CD4-positive, alpha-beta T cell treated with Interleukin-15 for 1 hour (primary cell): ENCODE data around the gene GRID2IP.

ENCODE experiments used
- DNase-seq: peaks from one replicate; pipeline ENCODE4 v3.0.0-alpha.2; 2020

The GRID2IP gene

GRCh38 chr7:6559896-6560295 is 8.6 kb upstream of the GRID2IP start:
- DNase-seq, result no peak

- no peak for DNase-seq
These were observed 7.6 kb upstream of the GRID2IP start for GRCh38 chr7:6558837-6559236.

GRCh38 chr7:6556196-6556595 is 4.9 kb upstream of the GRID2IP start:
- DNase-seq, result no peak

DNA sequence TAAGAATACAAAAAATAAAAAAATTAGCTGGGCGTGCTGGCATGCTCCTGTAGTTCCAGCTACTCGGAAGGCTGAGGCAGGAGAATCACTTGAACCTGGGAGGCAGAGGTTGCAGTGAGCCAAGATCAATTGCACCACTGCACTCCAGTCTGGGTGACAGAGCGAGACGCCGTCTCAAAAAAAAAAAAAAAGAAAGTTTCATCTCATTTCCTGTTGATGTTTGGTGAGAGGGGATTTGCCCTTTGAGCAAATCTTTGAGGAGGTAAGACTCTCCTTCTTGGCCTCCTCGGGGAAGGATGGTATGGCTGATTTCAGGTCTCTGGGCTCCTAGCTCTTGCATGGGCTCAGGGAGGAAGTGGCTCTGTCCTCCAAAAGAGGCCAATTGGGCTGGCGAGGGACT is 3.6 kb upstream of the GRID2IP start:
- no peak for DNase-seq

GRCh38 chr7:6553448-6554044 is 2.3 kb upstream of the GRID2IP start:
- no peak for DNase-seq

- DNase-seq, result no peak
These were observed 3.9 kb downstream of the GRID2IP start for GRCh38 chr7:6547400-6547799.

DNA sequence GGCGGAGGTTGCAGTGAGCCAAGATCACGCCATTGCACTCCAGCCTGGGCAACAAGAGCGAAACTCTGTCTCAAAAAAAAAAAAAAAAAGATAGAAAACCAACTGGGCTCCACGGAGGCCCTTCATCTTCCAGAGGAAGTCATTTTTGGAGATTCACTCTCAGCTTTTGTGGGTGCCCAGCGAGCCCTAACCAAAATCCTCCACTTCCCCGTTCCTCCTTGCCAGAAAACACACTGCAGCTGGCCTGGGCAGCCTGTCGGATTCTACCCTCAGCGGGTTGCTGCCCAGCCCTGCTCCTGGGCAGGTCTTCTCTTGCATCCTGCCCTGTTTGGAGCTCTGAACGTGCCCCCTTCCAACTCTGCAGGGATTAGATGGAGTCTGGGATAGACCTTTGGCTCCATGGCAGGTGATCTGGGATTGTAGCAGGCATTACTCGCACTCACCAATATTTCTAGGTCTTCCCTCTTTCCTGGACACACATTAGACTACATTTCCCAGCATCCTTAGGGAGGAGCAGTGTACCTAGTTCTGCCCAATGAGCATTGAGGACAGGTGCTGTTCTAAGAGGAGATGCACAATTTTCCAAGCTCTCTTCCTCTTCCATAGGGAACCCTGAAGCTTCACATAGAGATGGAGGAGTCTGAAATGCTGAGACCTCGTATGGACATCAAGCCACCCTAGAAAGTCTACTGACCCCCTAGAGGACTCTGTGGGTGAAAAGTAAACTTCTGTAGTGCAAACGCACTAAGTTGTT is 4.6 kb downstream of the GRID2IP start:
- DNase-seq, result no peak

DNA sequence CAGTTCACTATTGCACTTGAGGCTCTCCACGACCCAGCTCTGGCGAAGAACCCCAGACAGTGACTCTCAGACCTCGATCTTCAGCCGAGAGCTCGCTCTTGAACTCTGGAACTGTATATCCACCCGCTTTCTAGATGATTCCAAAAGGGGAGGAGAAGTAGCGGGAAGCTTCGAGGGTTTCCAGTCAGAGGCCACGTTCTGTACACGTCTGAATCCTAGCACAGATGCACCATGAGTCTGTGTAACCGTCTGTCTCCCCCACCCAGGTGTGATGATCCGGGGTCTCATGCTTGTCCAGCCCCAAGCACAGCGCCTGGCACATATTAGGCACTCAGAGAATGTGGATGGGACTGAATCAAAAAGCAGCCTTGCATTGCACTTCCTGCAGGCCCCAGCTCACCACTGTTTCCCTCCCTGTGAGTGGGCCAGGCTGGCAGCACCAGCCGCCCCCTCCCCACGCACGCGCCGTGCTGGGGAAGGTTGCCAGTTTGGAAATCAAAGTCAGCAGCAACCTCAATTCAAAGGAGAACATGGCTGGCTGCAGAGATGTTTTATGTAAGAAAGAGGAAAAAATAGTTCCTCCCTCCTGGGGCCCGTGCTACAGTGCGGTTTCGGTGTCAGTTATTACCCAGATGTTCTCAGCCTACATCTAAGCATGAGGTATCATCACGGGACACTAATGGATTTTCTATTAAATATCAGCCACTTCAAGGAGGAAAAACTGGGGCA is 5.7 kb downstream of the GRID2IP start:
- DNase-seq, result no peak

GRCh38 chr7:6542368-6542767 is 8.9 kb downstream of the GRID2IP start:
- DNase-seq, result no peak

- DNase-seq, result no peak
These were observed 14.7 kb downstream of the GRID2IP start for GRCh38 chr7:6536262-6537260.

- DNase-seq, result no peak
These were observed 17.3 kb downstream of the GRID2IP start for GRCh38 chr7:6533893-6534495.

GRCh38 chr7:6532516-6532915 is 18.7 kb downstream of the GRID2IP start:
- DNase-seq, result no peak

DNA sequence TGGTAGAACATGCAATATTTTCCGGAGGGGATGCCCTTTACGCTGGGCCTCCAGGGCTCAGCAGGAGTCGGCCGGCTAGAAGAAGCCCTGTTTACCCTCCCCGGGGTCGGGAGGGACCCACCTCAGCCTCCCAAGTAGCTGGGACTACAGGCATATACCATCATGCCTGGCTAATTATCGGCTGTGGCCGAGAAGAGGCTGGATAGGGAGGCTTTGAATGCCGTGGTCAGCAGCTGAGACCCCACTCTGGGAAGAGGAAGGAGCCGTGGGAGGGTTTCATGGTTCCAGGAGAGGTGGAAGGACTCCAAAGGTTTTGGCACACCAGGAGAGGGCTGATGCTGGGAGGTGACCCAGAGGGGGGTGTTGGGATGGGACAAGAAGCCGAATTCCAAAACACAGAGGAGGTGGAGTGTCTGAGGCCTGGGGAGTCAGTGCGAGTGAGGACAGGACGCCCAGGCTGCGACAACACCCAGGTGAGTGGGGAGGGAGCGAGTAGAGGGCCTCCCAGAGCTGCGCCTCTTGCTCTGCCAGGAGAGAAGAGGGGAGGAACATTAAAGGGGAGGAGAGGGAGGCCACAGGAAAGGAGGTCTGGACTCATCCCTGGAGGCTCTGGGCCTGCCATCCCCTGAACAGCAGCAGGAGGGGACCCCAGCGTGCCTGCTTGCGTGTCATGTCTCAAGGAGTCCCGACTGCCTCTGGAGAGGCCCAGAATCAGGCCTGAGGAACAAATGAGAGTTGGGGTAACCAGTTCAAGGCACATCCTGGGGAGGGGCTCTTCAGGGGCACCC is 19.6 kb downstream of the GRID2IP start:
- no peak for DNase-seq

DNA sequence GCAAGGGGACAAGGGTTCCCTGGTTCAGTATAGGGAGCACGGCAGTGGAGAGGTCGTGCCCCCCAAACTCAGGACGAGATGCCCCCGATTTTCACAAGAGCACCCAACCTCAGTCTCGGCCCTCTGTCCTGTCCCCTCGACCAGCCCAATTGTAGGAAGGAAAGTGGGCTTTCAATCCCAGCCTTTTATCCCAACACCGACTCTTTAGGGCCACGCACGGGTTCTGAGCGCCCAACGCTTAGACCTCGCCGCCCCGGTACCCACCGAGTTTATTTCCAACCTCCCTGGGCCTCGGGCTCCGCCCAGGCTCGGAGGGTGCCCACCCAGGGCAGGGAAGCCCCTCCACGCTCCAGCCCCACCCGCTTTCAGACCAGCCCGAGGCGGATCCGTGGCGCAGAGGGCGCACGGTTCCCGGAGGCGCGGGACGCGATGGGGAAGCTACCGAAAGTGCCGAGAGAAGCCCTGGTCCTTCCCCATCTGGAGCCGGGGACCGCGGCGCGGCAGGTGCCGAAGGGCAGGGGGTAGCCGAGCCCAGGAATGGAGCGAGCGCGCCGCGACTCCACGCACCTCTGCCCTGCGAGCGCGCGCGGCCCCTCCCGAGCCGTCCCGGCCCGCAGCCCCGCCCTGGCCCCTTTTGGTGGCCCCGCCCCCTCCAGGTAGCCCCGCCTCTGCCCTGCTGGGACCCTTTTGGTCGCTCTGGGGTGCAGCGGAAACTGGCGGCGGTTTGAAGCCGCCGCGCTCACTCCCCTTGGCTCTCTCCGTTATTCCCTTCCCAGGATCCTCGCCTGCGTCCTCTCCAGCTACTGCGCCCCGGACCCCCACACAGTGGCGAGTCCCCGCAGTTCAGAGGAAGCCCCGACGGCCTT is 20.4 kb downstream of the GRID2IP start:
- peak; percentile 73 for DNase-seq

DNA sequence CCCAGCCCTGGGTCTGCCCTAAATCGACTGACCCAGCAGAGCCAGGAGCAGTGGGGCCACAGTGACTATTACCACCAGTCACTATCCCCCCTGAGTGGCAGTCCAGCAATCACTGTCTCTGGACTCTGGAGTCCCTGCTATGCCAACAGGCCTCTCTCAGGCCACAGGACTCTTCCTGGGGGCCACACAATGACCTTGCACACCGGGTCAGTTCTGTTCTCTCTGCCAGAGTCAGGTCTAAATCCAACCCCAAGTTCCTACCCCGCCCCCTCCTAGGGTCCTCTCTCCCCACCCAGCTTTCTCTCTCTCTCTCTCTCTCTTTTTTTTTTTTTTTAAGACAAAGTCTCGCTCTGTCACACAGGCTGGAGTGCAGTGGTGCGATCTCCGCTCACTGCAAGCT is 21.6 kb downstream of the GRID2IP start:
- DNase-seq, result no peak

- DNase-seq, result no peak
These were observed 22.7 kb downstream of the GRID2IP start for GRCh38 chr7:6528401-6529130.

- no peak for DNase-seq
These were observed 24.3 kb downstream of the GRID2IP start for GRCh38 chr7:6526997-6527378.

- DNase-seq, result no peak
These were observed 30.9 kb downstream of the GRID2IP start for GRCh38 chr7:6520163-6520981.
